Erythroblast (primary cell): ENCODE measurements around the gene KDM4C.

Source experiments
- GATA1 ChIP-seq: IDR thresholded peaks from 2 replicates; pipeline ENCODE4 v1.6.1; 2011; ENCODE audit warnings: low read depth, mild to moderate bottlenecking, control low read depth, low read length, moderate library complexity
- POLR2A ChIP-seq: IDR thresholded peaks from 2 replicates; pipeline ENCODE4 v1.6.1; 2011; ENCODE audit warnings: mild to moderate bottlenecking, low read length

DNA sequence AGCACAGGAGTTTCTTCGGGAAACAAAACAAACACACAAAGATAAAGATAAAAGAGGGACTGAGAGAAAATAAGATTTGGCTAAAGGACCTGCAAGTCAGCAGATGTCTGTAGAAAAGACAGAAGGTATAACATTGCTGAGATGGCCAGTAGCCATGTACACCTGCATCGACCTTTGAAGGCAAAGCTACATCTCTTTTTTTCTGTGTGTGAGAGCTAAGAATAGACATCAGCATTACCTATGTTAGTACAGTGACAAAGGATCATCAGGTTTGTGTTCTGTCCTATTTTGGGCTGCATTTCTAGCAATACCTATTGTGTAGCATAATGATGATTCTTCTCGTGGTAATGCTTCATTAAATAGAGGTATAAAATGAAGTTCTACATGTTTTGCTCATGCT lies 64.9 kb downstream of the KDM4C start:
- TF ChIP-seq POLR2A (no peak), GATA1 (no peak)
